Measurements from ENCODE around the gene B9D2.
"Not testable (repeated sequence)": the region's sequence is repeated elsewhere in the genome, so short reads cannot be mapped to it uniquely, and the experiment has no call there.

Gene B9D2

GRCh38 chr19:41354343-41354953 lies 9.5 kb downstream of the B9D2 start:
- DNase-seq = no peak

GRCh38 chr19:41353466-41354342 lies 10.2 kb downstream of the B9D2 start, which contains the start of gene TGFB1:
TGFB1 (minus strand) TSS chr19:41353922; CDS start chr19:41353044, 878 bp downstream.
- peak; percentile 59 for DNase-seq

- DNase-seq = peak; percentile 64
Observed at GRCh38 chr19:41352609-41353465, 11.1 kb downstream of the B9D2 start.

- DNase-seq = no peak
Observed at GRCh38 chr19:41352279-41352608, 11.7 kb downstream of the B9D2 start.

- peak; percentile 46 for DNase-seq
Observed at GRCh38 chr19:41351339-41352245, 12.4 kb downstream of the B9D2 start.

GRCh38 chr19:41350735-41351338 lies 13.1 kb downstream of the B9D2 start:
- no peak for DNase-seq

- DNase-seq = not testable (repeated sequence)
Observed at GRCh38 chr19:41346916-41347315, 17.0 kb downstream of the B9D2 start.

- DNase-seq = no peak
Observed at GRCh38 chr19:41344162-41344561, 19.8 kb downstream of the B9D2 start.

- peak; percentile 67 for DNase-seq
Observed at GRCh38 chr19:41341669-41342490, 22.1 kb downstream of the B9D2 start.

- no peak for DNase-seq
Observed at GRCh38 chr19:41339936-41340335, 24.0 kb downstream of the B9D2 start.

- no peak for DNase-seq
Observed at GRCh38 chr19:41335467-41335866, 28.5 kb downstream of the B9D2 start.

- DNase-seq = no peak
Observed at GRCh38 chr19:41334793-41335192, 29.2 kb downstream of the B9D2 start.

GRCh38 chr19:41332468-41332867 lies 31.5 kb downstream of the B9D2 start:
- no peak for DNase-seq

GRCh38 chr19:41332000-41332399 lies 31.9 kb downstream of the B9D2 start:
- no peak for DNase-seq

- DNase-seq = peak; percentile 17
Observed at GRCh38 chr19:41330946-41331678, 32.8 kb downstream of the B9D2 start.

- DNase-seq = no peak
Observed at GRCh38 chr19:41330481-41330880, 33.5 kb downstream of the B9D2 start.

- DNase-seq = no peak
Observed at GRCh38 chr19:41328842-41329225, 35.1 kb downstream of the B9D2 start.

GRCh38 chr19:41328157-41328841 lies 35.6 kb downstream of the B9D2 start:
- DNase-seq = no peak

GRCh38 chr19:41327576-41328156 lies 36.3 kb downstream of the B9D2 start:
- peak; percentile 34 for DNase-seq
